DND-41 (cell line): Measurements from ENCODE around the gene TRIM63.

Experiments used
- ATAC-seq: fragments of 200-7000 bp; cut with Tn5 transposase; 3 replicates; pipeline ENCODE4 v1.9.1; 2021; ENCODE audit warnings: low read depth; ENCODE audit not compliant: insufficient read depth
- DNase-seq: peaks from one replicate; pipeline ENCODE4 v3.0.0-alpha.2; 2020
- H2AFZ ChIP-seq: 2 replicates; pipeline ENCODE4 v1.6.0; 2012; ENCODE audit warnings: low read depth, low read length
- H3K27ac ChIP-seq: 2 replicates; pipeline ENCODE4 v1.5.1; 2012; ENCODE audit warnings: low read length, inconsistent platforms
- H3K27me3 ChIP-seq: fragments of 200-600 bp; sonication (generic); 2 replicates; pipeline ENCODE4 v1.6.0; 2012; ENCODE audit warnings: low read length, mild to moderate bottlenecking, inconsistent platforms; ENCODE audit not compliant: insufficient read depth, poor library complexity
- H3K36me3 ChIP-seq: 2 replicates; pipeline ENCODE4 v1.5.1; 2012; ENCODE audit warnings: low read length, inconsistent platforms; ENCODE audit not compliant: insufficient read depth
- H3K4me1 ChIP-seq: 2 replicates; pipeline ENCODE4 v1.5.1; 2012; ENCODE audit warnings: mild to moderate bottlenecking, low read length; ENCODE audit not compliant: insufficient read depth
- H3K4me2 ChIP-seq: 2 replicates; pipeline ENCODE4 v1.6.0; 2012; ENCODE audit warnings: mild to moderate bottlenecking, moderate library complexity, low read length, inconsistent platforms; ENCODE audit not compliant: insufficient read depth
- H3K4me3 ChIP-seq, 2 experiments: fragments of 200-600 bp in 1 of 2; shearing (Covaris generic) in 1 of 2; 2 replicates each; pipeline ENCODE4 v1.5.1; 2012 to 2016; ENCODE audit warnings: inconsistent platforms in 2 of 2, low read length in 2 of 2, mild to moderate bottlenecking in 2 of 2, low read depth in 1 of 2, moderate library complexity in 1 of 2
- H3K79me2 ChIP-seq: 2 replicates; pipeline ENCODE4 v1.6.0; 2012; ENCODE audit warnings: low read length, inconsistent platforms; ENCODE audit not compliant: insufficient read depth
- H3K9ac ChIP-seq: 2 replicates; pipeline ENCODE4 v1.6.0; 2012; ENCODE audit warnings: low read depth, mild to moderate bottlenecking, inconsistent platforms, low read length, moderate library complexity
- H3K9me3 ChIP-seq: 2 replicates; pipeline ENCODE4 v1.5.1; 2012; ENCODE audit warnings: low read length, moderate library complexity, mild to moderate bottlenecking, inconsistent platforms; ENCODE audit not compliant: insufficient read depth, severe bottlenecking
- H4K20me1 ChIP-seq: 2 replicates; pipeline ENCODE4 v1.6.0; 2012; ENCODE audit warnings: low read length; ENCODE audit not compliant: insufficient read depth
- EZH2 ChIP-seq: IDR thresholded peaks from 3 replicates; pipeline ENCODE4 v1.6.1; 2012; ENCODE audit warnings: borderline replicate concordance, low read depth, mild to moderate bottlenecking, moderate library complexity, low read length, inconsistent platforms; ENCODE audit not compliant: severe bottlenecking
- TF ChIP-seq, protein P1 (sequence below): IDR thresholded peaks from 2 replicates; pipeline ENCODE4 v1.5.1; 2012; ENCODE audit warnings: borderline replicate concordance, low read length, moderate library complexity, mild to moderate bottlenecking; ENCODE audit not compliant: poor library complexity, severe bottlenecking; ENCODE audit errors: extremely low read depth

TRIM63 gene

GRCh38 chr1:26083208-26083607 lies 15.8 kb upstream of the TRIM63 start:
- Histone ChIP-seq H3K27me3 (peaks cover 17% of the 10 kb centered on the region), H3K9me3 (no peaks in the 10 kb centered on the region), H3K9ac (no peak overlapping the region), H3K36me3 (no peaks in the 10 kb centered on the region), H2AFZ (no peak overlapping the region), H3K4me1 (no peaks in the 10 kb centered on the region), H3K4me3 (no peak overlapping the region), H3K27ac (no peak overlapping the region), H3K4me2 (no peak overlapping the region), H3K79me2 (no peaks in the 10 kb centered on the region), H4K20me1 (no peaks in the 10 kb centered on the region)
- no peak for ATAC-seq
- no peak for DNase-seq
- TF ChIP-seq, protein P1, sequence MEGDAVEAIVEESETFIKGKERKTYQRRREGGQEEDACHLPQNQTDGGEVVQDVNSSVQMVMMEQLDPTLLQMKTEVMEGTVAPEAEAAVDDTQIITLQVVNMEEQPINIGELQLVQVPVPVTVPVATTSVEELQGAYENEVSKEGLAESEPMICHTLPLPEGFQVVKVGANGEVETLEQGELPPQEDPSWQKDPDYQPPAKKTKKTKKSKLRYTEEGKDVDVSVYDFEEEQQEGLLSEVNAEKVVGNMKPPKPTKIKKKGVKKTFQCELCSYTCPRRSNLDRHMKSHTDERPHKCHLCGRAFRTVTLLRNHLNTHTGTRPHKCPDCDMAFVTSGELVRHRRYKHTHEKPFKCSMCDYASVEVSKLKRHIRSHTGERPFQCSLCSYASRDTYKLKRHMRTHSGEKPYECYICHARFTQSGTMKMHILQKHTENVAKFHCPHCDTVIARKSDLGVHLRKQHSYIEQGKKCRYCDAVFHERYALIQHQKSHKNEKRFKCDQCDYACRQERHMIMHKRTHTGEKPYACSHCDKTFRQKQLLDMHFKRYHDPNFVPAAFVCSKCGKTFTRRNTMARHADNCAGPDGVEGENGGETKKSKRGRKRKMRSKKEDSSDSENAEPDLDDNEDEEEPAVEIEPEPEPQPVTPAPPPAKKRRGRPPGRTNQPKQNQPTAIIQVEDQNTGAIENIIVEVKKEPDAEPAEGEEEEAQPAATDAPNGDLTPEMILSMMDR, result no peak
- TF ChIP-seq EZH2, result no peak

DNA sequence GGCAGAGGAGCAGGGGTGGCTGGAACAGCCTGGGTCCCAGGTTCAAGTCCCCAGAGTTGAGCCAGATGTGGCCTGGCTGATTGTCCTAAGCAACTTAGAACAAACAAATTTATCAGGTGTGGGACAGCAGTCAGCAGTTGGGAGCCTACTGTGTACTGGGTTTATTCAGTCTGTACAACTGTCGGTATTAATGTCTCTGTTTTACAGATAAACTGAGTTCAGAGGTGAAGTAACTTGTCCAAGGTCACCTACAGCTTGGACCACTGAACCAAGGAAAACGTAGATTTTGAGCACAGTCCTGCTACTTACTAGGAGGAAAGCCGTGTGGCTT lies 14.6 kb upstream of the TRIM63 start:
- no peak overlapping the region for H2AFZ ChIP-seq
- no peak overlapping the region for H3K9ac ChIP-seq
- no peaks in the 10 kb centered on the region for H4K20me1 ChIP-seq
- no peaks in the 10 kb centered on the region for H3K79me2 ChIP-seq
- no peak overlapping the region for H3K4me3 ChIP-seq
- no peak overlapping the region for H3K27ac ChIP-seq
- ATAC-seq (no peak), DNase-seq (no peak)
- TF ChIP-seq EZH2, result no peak
- TF ChIP-seq, protein P1, result no peak
- no peaks in the 10 kb centered on the region for H3K36me3 ChIP-seq
- H3K27me3 ChIP-seq, result peaks cover 17% of the 10 kb centered on the region
- H3K9me3 ChIP-seq, result no peaks in the 10 kb centered on the region
- no peaks in the 10 kb centered on the region for H3K4me1 ChIP-seq
- no peak overlapping the region for H3K4me2 ChIP-seq

DNA sequence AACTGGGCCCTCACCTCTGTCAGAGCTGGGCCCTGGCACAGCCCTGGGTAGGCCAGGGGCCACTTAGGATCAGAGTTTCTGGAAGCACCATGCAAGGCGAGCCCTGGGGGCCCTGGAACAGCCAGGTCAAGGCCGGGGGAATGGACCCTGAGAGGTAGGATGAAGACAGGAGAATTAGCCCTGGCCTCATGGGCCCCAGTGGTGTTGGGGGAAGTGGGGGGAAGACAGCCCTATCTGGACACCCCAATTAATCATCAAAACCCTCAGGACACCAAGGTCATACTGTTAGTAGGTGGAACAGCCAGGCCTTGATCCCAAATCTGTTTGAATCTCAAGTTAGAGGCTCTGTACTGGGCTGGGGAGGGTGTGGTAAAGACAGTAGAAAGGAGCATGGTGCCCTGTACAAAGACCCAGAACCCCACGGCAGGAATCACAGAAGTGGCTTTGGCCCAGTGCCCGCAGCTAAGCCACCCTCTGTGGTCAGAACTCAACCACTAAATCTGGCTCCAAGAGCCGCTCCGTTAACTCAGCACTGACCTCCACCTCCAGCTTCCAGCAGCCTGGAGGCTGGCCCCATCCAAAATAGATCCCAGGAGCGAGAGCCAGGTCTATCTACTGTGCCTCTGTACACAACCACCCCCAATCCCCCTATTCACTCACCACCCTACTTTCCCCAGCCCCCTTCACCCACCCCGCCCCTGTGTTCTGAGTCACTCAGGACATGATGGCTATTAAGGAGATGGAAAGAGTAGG lies 14.0 kb upstream of the TRIM63 start:
- H3K79me2 ChIP-seq, result no peaks in the 10 kb centered on the region
- no peak overlapping the region for H3K4me3 ChIP-seq
- H4K20me1 ChIP-seq, result no peaks in the 10 kb centered on the region
- DNase-seq (no peak), ATAC-seq (no peak)
- TF ChIP-seq, protein P1, result no peak
- no peak for TF ChIP-seq EZH2
- H3K36me3 ChIP-seq, result no peaks in the 10 kb centered on the region
- no peak overlapping the region for H2AFZ ChIP-seq
- H3K27me3 ChIP-seq, result peaks cover 15% of the 10 kb centered on the region
- no peaks in the 10 kb centered on the region for H3K9me3 ChIP-seq
- H3K9ac ChIP-seq, result no peak overlapping the region
- no peaks in the 10 kb centered on the region for H3K4me1 ChIP-seq
- no peak overlapping the region for H3K27ac ChIP-seq
- H3K4me2 ChIP-seq, result no peak overlapping the region
